NCI-H526 treated with DMSO at 0.1 percent for 48 hours (cell line): ENCODE results near the gene CCDC81.

Experiments
- DNase-seq: peaks from one replicate; lab custom pipeline; 2025; lab: John Stamatoyannopoulos, UW

Gene CCDC81

DNA sequence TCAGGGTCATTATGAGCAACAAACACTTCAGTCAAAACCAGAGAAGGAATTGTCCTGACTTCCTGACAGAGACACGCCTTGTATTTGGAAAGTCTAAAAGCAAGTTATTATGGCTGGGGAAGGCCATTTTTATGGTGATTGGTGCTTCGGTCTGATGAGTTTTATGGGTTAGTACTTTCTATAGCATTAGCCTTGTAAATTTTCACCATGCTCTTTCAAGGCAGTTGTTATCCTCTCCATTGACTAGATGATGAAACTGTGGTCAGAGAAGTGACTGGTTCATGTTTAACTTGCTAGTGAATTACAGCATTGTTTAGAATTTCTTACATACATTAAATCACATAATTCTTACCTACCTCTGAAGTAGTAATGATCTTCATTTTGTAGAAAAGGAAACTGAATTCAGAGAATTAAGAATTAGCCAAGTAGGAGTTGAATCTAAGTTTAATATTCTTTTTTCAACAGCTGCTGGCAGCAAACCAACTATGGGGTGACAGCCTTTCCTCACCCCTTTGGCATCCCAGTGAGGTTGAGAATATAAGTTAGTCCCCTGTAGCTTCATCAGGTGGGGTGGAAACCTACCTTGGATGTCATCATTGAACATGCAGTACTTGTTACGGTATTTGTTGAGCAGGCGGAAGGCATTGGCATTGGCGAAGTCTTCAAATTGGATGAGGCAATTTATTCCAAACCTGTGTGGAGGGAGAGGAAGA lies 90.0 kb downstream of the CCDC81 start:
- peak; percentile 95 for DNase-seq

DNA sequence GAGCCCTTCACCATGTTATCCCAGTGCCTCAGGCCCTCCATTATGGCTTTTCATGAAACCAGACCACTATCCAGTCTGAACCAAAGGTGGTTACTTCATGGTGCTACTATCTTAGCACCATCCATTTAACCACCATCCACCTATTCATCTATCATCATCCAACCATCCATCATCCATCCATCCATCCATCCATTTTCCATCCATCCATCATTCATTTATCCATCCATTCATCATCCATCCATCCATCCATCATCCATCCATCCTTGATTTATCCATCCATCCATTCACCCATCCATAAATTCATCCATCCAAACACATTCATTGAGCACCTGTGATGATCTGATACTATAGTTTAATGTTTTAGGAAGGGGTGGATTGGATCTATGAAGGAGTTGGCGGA lies 93.5 kb downstream of the CCDC81 start:
- no peak for DNase-seq

DNA sequence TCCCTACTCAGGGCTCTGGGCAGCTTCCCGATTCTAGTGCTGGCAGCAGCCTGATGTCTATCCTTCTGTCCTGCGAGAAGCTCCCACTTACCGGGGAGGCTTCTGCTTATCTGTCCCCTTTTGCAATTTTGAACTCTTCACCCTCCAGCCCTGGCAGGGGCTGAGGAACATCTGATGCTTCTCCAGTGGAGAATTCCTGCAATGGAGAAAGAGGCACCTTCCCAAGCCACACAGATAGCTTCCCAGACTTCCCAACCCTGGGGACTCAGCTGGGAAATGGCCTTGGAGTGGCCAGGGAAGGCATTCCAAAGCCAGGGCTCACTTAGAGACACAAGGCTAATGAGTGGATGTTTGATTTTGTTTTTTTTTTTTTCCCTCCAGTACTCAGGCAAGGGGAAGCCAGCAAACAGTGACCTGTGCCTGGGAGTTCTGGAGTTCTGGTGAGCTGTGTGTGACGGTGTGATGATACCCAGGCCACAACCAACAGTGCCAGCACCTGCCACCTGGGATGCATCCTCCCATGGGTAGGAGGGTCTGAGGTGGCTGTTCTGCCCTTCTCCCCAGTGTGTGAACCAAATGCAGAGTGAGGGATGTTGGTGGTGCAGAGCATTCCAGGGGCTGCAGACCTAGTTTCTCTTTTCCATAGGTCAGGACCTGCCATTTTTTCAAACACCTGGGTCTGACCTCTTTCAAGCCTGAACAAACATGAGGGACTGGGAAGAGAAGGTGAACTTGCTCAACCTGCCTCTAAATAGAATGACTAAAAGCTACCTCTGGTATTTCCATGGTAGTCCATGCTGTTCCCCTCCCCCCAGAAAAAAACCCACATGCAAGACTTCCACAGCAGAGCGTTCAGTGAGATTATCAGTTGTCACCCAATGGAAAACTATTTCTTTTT lies 95.1 kb downstream of the CCDC81 start:
- DNase-seq: no peak
